Measurements from ENCODE around the gene EID2.

GRCh38 chr19:39557811-39558623, 18.1 kb upstream of the EID2 start:
- no peak for TF ChIP-seq CTCF (conservative IDR thresholded peaks at IDR 0.05; ENCODE audit: low read depth, low read length)
- no peak for TF ChIP-seq EZH2 (IDR thresholded peaks at IDR 0.05; ENCODE audit: borderline replicate concordance, low read depth, low read length, poor library complexity, severe bottlenecking)

All from A673 (cell line).